GM19395 (cell line): Measurements from ENCODE around the gene KIF20A.
A peak's percentile ranks its signal among the peaks of the same experiment; 100 is the strongest.
"Not testable (repeated sequence)": the region's sequence is repeated elsewhere in the genome, so short reads cannot be mapped to it uniquely, and the experiment has no call there.

Experiments used
- ATAC-seq: cut with Tn5 transposase; IDR thresholded peaks from one replicate; pipeline ENCODE4 v1.9.1; 2021; ENCODE audit warnings: mild to moderate bottlenecking, moderate library complexity; ENCODE audit not compliant: unreplicated experiment

KIF20A gene

DNA sequence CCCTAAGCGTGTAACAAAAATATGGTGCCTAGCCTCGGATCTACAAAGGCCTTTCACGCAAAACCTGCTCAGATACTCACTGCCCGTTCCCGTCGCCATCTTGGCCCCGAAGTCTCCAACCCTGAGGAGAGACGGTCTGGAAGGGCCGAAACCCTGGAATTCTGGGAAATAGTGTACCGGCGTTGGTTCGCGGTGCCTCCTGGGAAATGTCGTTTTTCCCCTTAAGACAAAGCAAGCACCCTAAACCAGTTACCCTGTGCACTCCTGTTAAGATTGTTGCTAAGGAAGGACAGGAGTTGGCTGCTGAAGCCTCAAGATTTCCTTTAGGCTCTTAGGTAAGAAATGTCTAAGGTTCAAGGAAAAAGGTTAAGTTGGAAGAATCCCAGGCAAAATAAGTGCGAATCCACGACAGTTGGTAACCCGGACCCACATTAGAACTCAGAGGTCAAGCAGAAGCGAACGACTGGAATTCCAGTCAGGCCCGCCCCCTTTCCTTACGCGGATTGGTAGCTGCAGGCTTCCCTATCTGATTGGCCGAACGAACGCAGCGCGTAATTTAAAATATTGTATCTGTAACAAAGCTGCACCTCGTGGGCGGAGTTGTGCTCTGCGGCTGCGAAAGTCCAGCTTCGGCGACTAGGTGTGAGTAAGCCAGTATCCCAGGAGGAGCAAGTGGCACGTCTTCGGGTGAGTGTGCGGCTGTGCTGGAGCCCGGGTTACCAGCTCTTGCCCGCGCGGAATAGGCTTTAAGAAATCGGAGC, at the start of gene KIF20A, which contains the start of gene BRD8:
Gene KIF20A, plus strand, starts transcription at position 597 of the 761 bp plus-strand sequence. CDS start 569 bp downstream, outside the sequence.
Gene BRD8, minus strand, starts transcription at position 115 of the 761 bp plus-strand sequence. Its CDS starts 16 bp downstream, at position 99.
- ATAC-seq, result peak; percentile 85

DNA sequence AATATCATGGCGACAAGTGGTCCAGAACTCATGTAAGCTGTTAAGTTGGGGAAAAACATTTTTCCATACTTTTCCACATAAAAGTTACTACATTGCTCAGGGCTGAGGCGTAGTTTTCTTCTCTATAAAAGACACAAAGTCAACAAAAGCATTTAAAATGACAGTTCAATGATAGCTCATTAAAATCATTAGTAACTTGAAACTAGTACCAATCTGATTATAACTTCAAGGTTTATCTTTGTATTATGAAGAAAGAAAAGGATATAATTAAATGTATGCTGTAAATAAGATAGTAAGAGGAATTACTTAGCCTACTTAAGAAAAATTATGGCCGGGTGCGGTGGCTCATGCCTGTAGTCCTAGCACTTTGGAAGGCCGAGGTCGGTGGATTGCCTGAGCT, 49.6 kb upstream of the KIF20A start:
- ATAC-seq, result no peak

DNA sequence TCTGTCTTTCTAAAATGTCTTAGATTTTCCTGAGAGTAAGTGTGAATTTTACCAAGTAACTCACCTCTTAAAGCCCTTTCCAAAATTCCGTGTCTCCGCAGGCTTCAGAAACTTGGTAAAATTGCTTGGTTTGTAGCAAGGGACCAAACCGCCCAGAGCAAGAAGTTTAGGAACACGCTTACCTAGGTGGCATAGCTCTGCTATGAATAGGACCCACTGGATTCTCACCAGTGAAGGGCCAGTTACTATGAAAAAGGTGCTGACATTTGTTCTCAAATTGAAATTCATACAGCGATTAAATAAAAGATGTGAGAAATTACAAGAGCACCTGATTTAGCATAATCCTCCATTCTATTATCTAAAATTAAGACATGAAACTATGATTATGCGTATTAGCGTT, 46.4 kb upstream of the KIF20A start:
- no peak for ATAC-seq

DNA sequence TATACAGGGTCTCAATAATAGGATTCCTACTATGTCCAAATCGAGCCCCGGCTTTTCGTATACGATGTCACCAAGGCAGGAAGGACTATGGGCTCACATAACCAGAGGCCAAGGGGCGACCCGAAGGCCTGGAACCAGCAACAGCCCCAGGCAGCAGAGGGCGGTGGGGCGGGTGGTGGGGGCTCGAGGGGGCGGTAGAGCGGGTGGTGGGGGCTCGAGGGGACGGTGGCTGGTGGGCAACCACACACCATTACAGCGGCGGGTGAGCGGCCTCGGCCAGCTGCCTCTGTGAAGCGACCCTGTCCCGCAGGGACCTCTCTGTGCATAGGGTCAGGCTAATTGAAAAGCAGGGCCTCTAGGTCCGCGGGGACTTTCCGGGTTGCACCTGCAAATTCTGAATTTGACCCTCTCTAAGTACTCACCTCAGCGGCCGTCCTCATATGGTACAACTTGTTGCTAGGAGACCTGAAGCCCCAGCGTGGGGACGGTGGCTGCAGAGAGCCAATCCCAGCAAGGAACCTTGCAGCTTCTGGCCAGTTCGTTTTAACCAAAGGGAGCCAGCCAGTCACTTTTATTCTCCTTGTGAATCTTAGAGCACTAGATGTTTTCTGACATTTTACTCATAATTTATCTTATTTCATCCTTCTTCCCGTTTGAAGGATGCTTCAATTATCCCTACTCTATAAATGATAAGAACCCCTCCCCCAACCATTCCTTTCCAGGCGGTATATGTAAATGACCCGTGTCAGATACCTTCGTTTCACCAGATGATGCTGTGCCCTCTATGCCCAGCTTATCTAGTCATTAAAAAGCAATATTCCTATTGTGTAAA, 39.7 kb upstream of the KIF20A start, which contains the start of gene NME5:
Gene NME5, minus strand, starts transcription at position 480 of the 832 bp plus-strand sequence. CDS start 648 bp downstream, outside the sequence.
- peak; percentile 79 for ATAC-seq

DNA sequence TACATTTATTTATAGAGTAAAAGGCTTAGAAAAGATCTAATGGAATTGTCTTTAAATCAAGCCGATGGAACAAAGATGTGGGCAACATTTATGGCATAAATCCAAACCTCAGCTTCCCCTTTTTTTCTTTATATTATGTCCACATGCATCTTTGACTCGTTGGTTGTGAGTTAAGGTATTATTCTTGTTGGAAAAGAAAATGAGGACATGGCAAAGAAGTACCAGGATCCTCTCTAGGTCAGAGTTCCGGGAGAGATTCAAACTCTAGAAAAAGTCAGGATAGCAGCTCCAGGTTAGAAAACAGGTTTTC, 39.2 kb upstream of the KIF20A start:
- no peak for ATAC-seq

DNA sequence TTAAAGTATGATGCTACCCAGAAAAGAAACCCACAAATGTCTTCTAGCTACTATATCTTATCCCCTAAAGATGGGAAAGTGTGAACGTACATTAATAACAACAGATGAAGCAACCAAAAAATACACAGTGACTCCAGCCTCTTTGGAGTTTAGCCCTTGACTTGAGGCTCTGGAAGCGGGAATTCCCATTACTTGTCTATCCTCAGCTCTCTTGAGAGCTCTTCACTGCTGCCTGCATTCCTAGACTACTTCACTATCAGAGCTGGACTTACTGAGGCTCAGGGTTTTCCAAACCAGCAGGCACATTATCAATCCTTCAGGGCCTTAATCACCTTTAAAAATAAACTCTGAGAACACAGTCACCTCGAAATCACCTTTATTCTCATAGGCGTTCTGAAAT, 38.6 kb upstream of the KIF20A start:
- no peak for ATAC-seq

DNA sequence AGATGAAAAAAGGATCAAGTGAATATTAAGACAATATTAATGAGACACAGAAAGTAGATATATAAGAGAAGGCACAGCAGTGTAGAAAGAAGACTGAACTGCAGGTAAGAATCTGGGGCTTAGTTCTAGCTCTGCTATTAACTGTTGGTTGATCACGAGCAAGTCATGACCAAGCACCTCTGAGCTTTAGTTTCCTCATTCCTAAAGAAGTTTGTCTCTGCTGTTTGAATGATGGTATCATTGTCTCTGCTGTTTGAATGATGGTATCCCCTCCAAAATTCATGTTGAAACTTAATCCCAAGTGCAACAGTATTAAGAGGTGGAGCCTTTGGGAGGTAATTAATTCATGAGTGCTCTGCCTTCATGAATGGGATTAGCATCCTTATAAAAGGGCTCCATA, 37.2 kb upstream of the KIF20A start:
- ATAC-seq, result no peak

DNA sequence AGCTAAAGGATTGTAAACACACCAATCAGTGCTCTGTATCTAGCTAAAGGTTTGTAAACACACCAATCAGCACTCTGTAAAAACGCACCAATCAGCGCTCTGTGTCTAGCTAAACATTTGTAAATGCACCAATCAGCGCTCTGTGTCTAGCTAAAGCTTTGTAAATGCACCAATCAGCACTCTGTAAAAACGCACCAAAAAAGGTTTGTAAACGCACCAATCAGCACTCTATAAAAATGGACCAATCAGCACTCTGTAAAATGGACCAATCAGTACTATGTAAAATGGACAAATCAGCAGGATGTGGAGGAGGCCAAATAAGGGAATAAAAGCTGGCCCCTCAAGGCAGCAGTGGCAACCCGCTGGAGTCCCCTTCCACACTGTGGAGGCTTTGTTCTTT, 35.3 kb upstream of the KIF20A start:
- not testable (repeated sequence) for ATAC-seq

DNA sequence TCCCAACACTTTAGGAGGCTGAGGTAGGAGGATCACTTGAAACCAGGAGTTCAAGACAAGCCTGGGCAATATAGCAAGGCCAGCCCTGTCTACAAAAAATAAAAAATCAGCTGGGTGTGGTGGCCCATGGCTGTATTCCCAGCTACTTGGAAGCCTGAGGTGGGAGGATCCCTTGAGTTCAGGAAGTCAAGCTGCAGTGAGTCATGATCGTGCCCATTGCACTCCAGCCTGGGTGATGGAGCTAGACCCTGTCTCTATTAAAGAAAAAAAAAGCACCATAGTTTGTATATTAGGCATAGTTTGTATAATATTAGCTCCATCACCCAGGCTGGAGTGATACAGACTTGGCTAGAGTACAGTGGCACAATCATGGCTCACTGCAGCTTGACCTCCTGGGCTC, 30.1 kb upstream of the KIF20A start:
- no peak for ATAC-seq

DNA sequence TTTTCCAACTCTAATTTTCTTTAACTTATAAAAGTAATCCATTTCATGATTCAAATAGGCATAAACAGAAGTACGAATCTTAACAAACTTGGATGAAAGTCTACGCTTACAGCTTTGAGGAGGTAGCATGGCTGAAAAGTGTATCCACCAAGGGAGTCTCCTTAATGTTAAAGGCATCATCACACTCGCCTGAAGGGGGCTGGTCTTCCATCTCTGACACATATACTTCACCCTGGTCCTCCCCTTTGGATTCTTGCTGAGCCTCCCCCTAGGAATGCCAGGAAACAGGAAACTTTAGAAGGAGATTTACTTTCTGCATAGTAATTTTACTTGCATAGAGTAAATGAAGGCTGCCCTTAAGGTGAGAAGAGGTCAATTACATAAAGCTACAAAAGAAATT, 29.4 kb upstream of the KIF20A start:
- no peak for ATAC-seq

DNA sequence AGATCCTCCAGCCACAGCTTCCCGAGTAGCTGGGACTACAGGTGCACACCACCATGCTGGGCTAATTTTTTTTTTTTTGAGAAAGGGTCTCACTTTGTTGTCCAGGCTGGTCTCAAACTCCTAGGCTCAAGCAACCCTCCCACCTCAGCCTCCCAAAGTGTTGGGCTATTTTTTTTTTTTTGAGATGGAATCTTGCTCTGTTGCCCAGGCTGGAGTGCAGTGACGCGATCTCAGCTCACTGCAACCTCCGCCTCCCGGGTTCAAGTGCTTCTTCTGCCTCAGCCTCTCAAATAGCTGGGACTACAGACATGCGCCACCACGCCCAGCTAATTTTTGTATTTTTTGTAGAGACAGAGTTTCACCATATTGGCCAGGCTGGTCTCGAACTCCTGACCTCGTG, 22.9 kb upstream of the KIF20A start:
- ATAC-seq, result not testable (repeated sequence)

DNA sequence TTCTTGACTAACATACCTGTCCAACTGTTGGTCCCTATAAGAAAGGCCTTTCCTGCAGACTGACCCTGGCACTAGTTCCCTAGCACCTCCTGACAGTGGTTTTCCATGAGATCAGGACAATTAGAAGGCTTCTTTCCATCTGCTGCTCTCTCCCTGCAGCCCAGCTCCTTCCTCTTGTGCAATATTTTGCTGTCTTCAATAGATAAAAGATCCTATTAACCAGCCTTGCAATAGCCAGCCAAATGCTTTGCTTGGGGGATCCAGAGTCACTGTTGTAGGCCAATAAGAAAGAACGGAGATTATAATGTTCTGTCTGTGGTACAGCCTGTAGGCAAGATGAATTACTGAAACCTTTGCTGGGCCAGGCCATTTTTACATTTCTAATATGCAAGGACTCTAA, 21.3 kb upstream of the KIF20A start:
- no peak for ATAC-seq

DNA sequence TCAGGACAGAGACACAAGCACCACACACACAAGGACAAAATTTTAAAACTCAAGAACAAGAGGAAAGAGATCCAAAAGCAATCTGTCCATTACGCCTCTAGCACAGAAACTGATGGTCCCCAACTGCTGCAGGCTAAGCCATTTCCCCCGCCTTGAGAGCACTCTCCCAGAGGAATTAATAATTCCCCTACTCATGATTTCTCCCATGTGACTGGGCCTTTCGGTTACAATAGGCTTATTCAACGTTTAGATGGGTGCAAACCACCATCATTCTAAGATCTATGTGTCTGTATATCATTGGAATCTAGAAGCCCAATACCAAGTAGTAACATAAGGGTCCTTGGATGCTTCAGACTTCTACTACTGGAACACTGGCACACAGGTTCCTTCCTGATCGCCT, 19.2 kb upstream of the KIF20A start:
- ATAC-seq, result no peak

DNA sequence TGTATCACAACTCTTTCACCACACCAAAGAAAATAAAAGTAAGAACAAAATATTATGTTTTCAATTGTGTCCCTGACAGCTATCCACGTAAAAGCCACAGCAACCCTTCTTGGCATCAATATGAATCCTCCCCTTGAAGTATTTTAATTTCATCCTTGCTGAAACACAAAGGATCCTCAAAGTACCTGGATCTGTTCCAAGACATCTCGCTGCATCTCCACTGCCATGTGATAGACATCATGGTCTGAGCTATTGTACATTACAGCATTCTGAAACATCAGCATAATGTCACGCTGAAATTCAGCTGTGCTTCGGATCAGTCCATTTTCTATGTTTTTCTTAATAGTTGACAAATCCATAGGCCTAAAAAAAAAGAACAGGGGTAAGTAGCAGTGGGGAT, 18.2 kb upstream of the KIF20A start:
- ATAC-seq, result no peak

DNA sequence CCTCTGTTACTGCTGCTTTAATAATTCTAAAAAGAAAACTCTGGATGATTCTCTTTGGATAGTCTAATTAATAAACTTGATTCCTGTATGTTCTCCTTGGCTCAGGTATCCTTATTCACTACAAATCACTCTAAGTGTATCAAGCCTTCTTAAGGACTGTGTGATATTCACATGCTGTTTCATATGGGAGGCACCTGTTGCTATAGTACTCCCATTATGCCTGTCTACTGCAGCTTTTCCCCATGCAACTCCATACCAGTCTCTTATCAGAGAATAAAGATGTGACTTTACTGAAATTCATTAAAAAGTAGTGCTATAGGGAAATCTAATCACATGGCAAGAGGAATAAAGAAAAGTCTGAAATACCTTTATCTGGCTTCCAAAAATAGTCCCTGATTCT, 15.2 kb upstream of the KIF20A start:
- ATAC-seq, result no peak

DNA sequence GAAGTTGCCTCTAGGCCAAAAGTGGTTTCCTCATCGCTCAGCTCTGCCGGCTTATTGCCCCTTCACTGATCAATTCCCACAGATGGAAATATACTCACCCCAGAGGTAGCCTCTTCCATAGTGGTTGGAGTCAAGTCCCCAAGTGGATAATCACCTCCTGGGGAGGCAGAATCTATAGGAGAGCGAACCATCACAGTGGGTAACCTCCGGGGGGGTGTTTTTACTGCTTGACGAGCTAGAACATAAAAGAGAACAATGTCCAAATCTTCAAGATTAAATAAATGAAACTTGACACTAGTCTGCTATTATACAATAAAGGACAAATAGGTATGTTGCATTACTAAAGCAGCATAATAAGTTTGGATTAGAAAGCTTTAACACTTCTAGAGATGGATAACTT, 9.8 kb upstream of the KIF20A start:
- no peak for ATAC-seq

DNA sequence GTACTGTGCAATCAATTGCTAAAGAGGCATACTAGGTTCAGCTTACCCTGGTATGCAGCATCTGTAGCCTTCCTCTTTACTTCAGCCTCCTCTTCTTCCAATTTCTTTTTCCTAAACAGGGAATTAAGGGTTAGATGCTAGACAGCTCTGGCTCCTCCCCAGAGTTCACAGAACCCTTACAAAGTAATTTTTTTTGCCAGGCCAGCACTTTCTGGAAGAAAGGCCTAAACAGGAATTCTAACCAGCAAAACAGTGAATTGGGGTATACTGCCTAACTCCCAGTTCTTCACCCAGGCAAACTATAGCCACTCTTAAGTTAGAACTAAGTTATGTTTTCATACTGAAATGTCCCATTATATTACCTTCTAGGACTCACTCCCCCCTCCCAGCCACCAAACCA, 8.6 kb upstream of the KIF20A start:
- ATAC-seq, result no peak

DNA sequence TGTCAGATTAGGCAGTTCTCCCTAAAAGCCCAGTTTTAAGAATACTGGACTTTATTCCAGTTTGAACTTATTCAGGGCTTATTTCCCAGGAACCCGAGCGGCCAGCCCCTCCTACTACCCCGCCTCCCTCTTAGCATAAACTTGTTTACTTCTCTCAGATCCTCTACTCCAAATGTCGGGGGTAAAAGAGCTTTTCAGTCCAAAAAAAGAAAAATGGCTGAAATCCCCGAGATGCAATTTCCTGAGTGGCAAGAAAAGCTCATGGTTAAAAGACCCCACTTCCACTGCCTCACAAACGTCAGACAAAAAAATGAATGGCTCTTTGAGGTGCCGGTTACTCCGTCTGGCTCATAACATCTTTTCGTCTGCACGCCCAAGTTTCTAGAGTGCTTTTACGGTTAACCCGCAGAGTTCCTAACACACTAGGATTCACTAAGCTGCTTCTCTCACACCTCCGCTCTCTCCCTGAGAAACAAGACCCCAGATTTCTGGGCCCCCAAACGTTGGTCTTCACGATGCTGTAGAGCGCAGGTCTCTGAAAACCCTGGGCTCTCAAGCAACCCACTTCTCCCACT, 884 bp upstream of the KIF20A start:
- ATAC-seq, result no peak

DNA sequence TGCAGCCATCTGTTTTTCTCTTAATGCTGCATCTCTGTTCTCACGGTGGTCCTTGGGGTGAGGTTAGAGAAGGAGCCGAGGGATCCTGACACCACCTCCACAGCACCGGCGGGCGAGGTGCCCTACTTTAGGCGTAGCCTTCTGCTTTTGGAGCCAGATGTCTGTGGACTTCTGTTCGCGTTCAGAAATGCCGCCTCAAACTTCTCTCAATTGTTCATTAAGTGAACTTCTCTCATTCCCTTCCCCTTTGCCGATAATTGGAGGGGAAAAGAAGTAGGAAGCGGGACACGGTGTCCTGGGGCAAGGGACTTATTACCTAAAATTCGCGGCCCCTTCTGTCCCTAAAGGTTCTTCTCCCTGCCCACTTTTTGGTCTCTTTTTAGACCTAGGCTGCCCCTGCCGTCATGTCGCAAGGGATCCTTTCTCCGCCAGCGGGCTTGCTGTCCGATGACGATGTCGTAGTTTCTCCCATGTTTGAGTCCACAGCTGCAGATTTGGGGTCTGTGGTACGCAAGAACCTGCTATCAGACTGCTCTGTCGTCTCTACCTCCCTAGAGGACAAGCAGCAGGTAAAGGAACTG, 455 bp downstream of the KIF20A start:
- no peak for ATAC-seq

DNA sequence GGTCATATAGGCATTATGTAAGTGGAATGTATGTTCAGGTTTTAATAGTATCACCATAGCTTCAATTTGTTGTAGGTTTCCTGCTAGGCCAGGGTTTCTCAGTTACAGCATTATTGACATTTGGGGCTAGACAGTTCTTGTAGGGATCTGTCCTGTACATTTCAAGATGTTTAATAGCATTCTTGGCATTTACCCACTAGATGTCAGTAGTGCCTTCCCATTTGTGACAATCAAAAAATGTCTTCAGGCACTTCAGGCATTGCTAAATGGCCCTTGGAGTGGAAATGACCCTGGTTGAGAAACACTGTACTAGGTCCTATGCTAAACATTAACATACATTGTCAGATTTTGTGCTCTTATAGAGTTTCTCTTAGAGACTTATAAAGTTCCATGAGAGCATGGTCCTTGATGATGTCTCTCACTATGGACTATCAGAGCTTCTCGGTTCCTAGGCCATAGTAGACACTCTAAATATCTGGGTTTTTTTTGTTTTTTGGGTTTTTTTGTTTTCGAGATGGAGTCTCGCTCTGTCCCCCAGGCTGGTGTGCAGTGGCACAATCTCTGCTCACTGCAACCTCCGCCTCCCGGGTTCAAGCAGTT, 1.4 kb downstream of the KIF20A start:
- ATAC-seq, result no peak

DNA sequence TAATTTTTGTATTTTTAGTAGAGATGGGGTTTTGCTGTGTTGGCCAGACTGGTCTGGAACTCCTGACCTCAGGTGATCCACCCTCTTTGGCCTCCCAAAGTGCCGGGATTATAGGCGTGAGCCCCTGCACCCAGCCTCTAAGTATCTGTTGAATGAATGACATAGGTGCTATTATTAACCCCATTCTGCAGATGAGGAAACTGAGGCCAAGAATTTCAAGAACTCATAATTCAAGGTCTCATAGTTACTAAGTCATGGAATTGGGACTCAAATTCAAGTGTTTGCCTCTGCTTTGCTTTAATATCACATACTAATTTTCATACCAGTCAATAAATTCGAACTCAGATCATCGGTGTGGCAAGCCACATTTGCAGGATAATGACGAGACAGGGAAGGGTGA, 1.9 kb downstream of the KIF20A start:
- no peak for ATAC-seq
